ENCODE data around the gene FAXDC2. TPM values are rescaled to one million over a fixed set of nuclear protein-coding genes. Genes with fewer than 3 reads are reported as not detected.

The FAXDC2 gene
- total and polyA plus RNA-seq, 9 of the 15 experiments (the other 6 are each of a cell fraction or from before 2014, with no cell fraction given), result 2.4 to 30.0 (median 9.9) TPM

DNA sequence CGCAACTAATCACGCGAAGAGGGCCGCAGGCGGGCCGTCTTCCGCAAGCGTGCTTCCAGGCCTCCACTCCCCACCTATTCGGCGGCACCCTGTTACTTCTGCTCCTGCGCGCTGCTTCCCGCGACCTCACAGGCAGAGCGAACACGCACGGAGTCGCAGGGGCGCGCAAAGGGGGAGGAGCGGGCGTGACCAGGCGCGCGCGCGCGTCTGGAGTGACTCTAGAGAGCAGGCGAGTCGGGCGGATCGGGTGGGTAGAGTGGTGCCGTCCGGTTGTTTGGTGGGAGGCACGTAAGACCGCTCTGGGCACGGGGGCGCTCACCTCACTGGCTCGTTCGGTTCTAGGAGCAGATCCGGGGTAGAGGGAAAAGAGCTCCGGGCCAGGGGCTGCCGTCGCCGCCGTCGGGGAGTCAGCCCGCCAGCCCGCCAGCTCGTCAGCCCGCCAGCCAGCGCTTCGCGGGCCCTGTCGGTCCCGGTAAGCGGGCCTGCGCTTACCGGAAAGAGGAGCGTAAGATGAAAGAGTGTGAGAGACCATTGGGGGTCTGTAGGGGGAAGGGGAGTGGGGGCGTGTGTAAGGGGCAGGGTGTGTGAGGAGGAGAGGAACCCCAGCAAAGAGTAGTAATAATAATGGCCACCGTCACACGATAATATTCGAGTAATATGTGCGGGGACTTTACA lies 8.0 kb upstream of the FAXDC2 start, which contains the start of gene CNOT8 (continued):
- TF ChIP-seq, protein P1, sequence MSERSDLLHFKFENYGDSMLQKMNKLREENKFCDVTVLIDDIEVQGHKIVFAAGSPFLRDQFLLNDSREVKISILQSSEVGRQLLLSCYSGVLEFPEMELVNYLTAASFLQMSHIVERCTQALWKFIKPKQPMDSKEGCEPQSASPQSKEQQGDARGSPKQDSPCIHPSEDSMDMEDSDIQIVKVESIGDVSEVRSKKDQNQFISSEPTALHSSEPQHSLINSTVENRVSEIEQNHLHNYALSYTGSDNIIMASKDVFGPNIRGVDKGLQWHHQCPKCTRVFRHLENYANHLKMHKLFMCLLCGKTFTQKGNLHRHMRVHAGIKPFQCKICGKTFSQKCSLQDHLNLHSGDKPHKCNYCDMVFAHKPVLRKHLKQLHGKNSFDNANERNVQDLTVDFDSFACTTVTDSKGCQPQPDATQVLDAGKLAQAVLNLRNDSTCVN (CRISPR knock-in tag; IDR thresholded peaks at IDR 0.05), result 0 out of 2 replicates have a peak, but pooled peaks have one; percentile 13
- TF ChIP-seq ARID2 (IDR thresholded peaks at IDR 0.05) (no peak), CREM (IDR thresholded peaks at IDR 0.05; ENCODE audit: low read depth) (peak; percentile 85), CREB1 (IDR thresholded peaks at IDR 0.05) (peak; percentile 67), CREB1 (CRISPR knock-in tag; IDR thresholded peaks at IDR 0.05) (peak; percentile 69; the same call in 1 of the 2 replicates), FOXA3 (CRISPR knock-in tag; conservative IDR thresholded peaks at IDR 0.05 in 1 of 2, IDR thresholded peaks at IDR 0.05 in 1 of 2) (no peak), TARDBP (IDR thresholded peaks at IDR 0.05) (peak; percentile 48; the same call in 1 of the 2 replicates), MAFF (IDR thresholded peaks at IDR 0.05; ENCODE audit: low read length) (no peak), FOXJ2 (tag; IDR thresholded peaks at IDR 0.05) (0 out of 2 replicates have a peak, but pooled peaks have one; percentile 16), ZBED1 (IDR thresholded peaks at IDR 0.05) (peak; percentile 84; the same call in 1 of the 2 replicates), RAD21 (CRISPR knock-in tag; conservative IDR thresholded peaks at IDR 0.05 in 1 of 2, IDR thresholded peaks at IDR 0.05 in 1 of 2) (peak in 1 of 2 experiments; percentile 9; a peak in 1 of 4 replicates), GATAD2A (IDR thresholded peaks at IDR 0.05) (no peak), GABPB1 (CRISPR knock-in tag; IDR thresholded peaks at IDR 0.05) (peak; percentile 74), ZNF699 (CRISPR knock-in tag; IDR thresholded peaks at IDR 0.05; ENCODE audit: insufficient replicate concordance) (no peak)
- TF ChIP-seq, protein P2, sequence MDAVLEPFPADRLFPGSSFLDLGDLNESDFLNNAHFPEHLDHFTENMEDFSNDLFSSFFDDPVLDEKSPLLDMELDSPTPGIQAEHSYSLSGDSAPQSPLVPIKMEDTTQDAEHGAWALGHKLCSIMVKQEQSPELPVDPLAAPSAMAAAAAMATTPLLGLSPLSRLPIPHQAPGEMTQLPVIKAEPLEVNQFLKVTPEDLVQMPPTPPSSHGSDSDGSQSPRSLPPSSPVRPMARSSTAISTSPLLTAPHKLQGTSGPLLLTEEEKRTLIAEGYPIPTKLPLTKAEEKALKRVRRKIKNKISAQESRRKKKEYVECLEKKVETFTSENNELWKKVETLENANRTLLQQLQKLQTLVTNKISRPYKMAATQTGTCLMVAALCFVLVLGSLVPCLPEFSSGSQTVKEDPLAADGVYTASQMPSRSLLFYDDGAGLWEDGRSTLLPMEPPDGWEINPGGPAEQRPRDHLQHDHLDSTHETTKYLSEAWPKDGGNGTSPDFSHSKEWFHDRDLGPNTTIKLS (IDR thresholded peaks at IDR 0.05; ENCODE audit: borderline replicate concordance, low read depth), result peak; percentile 82; the same call in 1 of the 2 replicates
- TF ChIP-seq, protein P3, sequence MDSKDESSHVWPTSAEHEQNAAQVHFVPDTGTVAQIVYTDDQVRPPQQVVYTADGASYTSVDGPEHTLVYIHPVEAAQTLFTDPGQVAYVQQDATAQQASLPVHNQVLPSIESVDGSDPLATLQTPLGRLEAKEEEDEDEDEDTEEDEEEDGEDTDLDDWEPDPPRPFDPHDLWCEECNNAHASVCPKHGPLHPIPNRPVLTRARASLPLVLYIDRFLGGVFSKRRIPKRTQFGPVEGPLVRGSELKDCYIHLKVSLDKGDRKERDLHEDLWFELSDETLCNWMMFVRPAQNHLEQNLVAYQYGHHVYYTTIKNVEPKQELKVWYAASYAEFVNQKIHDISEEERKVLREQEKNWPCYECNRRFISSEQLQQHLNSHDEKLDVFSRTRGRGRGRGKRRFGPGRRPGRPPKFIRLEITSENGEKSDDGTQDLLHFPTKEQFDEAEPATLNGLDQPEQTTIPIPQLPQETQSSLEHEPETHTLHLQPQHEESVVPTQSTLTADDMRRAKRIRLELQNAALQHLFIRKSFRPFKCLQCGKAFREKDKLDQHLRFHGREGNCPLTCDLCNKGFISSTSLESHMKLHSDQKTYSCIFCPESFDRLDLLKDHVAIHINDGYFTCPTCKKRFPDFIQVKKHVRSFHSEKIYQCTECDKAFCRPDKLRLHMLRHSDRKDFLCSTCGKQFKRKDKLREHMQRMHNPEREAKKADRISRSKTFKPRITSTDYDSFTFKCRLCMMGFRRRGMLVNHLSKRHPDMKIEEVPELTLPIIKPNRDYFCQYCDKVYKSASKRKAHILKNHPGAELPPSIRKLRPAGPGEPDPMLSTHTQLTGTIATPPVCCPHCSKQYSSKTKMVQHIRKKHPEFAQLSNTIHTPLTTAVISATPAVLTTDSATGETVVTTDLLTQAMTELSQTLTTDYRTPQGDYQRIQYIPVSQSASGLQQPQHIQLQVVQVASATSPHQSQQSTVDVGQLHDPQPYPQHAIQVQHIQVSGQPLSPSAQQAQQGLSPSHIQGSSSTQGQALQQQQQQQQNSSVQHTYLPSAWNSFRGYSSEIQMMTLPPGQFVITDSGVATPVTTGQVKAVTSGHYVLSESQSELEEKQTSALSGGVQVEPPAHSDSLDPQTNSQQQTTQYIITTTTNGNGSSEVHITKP (IDR thresholded peaks at IDR 0.05; ENCODE audit: partially characterized antibody), result peak; percentile 89
- TF ChIP-seq, protein P4, sequence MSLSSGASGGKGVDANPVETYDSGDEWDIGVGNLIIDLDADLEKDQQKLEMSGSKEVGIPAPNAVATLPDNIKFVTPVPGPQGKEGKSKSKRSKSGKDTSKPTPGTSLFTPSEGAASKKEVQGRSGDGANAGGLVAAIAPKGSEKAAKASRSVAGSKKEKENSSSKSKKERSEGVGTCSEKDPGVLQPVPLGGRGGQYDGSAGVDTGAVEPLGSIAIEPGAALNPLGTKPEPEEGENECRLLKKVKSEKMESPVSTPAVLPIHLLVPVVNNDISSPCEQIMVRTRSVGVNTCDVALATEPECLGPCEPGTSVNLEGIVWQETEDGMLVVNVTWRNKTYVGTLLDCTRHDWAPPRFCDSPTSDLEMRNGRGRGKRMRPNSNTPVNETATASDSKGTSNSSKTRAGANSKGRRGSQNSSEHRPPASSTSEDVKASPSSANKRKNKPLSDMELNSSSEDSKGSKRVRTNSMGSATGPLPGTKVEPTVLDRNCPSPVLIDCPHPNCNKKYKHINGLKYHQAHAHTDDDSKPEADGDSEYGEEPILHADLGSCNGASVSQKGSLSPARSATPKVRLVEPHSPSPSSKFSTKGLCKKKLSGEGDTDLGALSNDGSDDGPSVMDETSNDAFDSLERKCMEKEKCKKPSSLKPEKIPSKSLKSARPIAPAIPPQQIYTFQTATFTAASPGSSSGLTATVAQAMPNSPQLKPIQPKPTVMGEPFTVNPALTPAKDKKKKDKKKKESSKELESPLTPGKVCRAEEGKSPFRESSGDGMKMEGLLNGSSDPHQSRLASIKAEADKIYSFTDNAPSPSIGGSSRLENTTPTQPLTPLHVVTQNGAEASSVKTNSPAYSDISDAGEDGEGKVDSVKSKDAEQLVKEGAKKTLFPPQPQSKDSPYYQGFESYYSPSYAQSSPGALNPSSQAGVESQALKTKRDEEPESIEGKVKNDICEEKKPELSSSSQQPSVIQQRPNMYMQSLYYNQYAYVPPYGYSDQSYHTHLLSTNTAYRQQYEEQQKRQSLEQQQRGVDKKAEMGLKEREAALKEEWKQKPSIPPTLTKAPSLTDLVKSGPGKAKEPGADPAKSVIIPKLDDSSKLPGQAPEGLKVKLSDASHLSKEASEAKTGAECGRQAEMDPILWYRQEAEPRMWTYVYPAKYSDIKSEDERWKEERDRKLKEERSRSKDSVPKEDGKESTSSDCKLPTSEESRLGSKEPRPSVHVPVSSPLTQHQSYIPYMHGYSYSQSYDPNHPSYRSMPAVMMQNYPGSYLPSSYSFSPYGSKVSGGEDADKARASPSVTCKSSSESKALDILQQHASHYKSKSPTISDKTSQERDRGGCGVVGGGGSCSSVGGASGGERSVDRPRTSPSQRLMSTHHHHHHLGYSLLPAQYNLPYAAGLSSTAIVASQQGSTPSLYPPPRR (CRISPR knock-in tag; IDR thresholded peaks at IDR 0.05; ENCODE audit: borderline replicate concordance), result no peak

Measured in K562 (cell line).